Measurements from ENCODE around the gene E4F1. TPM values are rescaled to one million over a fixed set of nuclear protein-coding genes. Genes with fewer than 3 reads are reported as not detected.

E4F1 gene
- total and polyA plus RNA-seq, 8 donors: 8.7 to 48.4 (median 9.9) TPM

DNA sequence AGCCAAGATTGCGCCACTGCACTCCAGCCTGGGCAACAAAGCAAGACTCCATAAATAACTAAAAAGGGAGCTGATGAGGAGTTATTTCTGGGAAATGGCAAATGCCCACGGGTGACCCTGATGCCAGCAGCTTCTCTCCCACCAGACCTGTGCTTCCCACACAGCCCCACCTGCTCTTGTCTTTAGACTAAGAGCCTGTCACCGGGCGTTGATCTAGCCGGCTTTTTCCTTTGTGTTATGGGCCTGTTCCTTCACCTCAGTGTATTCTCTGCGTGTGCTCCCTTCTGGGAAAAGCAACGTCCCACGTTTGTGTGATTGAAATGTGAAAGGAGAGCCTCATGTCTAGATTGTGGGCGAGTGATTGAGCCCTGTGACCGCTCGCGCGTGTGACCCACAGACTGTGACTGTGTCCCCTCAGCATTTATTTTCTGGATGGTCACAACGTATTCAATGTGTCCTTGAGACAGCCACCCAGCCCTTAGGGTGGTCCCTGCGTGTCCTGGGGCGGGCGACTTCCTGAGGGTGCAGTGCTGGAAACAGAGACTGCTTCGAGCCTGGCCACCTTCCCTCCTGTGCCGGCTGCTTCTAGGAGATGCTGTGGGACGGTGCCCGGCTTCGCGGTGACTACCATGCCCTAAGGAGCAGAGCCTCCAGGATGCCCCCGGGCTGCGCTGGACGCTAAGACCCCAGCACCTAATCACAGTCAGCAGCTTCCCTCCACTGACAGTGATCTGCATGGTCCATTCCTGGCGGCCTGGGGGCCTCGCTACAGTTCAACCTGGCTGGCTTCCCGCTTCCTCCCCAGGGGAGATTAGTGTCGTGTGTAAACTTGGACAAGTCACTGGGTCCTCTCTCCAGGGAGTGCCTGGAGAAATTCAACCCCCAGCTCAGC, 52.3 kb downstream of the E4F1 start:
- ATAC-seq (no peak), FAIRE-seq (no peak), DNase-seq (peak in 1 of 6 donors; percentile 51)
- Histone ChIP-seq H3K27ac (no peak overlapping the region), H3K4me1 (no peaks in the 10 kb centered on the region), H3K4me3 (no peak overlapping the region), H3K9me3 (no peaks in the 10 kb centered on the region), H3K27me3 (no peaks in the 10 kb centered on the region), H3K36me3 (no peaks in the 10 kb centered on the region)
- 81 to 84% methylated on average over 30 of the region's 30 CpGs for WGBS, 2 donors
- TF ChIP-seq, protein P1, sequence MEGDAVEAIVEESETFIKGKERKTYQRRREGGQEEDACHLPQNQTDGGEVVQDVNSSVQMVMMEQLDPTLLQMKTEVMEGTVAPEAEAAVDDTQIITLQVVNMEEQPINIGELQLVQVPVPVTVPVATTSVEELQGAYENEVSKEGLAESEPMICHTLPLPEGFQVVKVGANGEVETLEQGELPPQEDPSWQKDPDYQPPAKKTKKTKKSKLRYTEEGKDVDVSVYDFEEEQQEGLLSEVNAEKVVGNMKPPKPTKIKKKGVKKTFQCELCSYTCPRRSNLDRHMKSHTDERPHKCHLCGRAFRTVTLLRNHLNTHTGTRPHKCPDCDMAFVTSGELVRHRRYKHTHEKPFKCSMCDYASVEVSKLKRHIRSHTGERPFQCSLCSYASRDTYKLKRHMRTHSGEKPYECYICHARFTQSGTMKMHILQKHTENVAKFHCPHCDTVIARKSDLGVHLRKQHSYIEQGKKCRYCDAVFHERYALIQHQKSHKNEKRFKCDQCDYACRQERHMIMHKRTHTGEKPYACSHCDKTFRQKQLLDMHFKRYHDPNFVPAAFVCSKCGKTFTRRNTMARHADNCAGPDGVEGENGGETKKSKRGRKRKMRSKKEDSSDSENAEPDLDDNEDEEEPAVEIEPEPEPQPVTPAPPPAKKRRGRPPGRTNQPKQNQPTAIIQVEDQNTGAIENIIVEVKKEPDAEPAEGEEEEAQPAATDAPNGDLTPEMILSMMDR (IDR thresholded peaks at IDR 0.05): no peak
- intact Hi-C loops (cut with DNase I): no loop called here

DNA sequence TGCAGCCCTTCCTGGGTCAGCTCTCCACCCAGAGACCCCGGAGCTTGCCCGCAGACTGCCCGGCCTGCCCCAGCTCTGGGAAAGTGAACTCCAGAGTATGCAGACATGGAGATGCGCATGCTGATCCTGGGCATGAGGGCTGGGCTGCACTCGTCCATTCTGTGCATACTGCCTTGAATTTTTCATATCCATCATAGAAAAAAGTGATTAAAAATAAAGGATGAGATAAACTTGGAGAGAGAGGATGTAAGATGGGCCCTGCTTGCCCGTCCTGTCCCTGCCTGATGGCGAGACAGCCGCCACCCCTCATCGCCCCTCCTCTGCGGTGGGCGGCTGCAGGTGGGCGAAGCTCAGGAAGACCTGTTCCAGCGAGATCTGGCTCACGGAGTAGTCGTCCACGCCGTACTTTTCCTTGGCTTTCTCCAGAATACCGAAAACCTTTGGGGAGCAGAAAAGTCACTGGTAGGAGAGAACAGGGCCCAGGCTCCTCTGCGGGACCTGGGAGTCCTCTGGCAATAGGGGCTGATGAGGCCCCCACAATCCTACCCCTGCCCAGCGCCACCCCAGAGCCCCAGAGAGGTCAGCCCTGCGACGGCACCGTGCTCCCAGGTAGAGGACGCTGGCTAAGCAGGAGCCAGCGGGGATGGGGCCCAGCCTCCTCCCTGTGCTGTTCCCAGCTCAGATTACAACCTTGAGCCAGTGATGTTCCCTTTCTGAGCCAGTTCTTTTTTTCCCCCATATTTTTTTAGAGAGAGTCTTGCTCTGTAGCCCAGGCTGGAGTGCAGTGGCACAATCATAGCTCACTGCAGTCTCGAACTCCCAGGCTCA, 53.2 kb downstream of the E4F1 start:
- 81 to 91% methylated on average over 25 to 26 of the region's 26 CpGs for WGBS, 2 donors
- intact Hi-C loops (cut with DNase I): no loop called here
- TF ChIP-seq, protein P1 (IDR thresholded peaks at IDR 0.05): no peak
- Histone ChIP-seq H3K9me3 (no peaks in the 10 kb centered on the region), H3K36me3 (no peaks in the 10 kb centered on the region), H3K4me1 (no peaks in the 10 kb centered on the region), H3K27me3 (no peaks in the 10 kb centered on the region), H3K27ac (no peak overlapping the region), H3K4me3 (no peak overlapping the region)
- FAIRE-seq: no peak
- ATAC-seq: no peak
- DNase-seq: peak in 1 of 6 donors; percentile 49

DNA sequence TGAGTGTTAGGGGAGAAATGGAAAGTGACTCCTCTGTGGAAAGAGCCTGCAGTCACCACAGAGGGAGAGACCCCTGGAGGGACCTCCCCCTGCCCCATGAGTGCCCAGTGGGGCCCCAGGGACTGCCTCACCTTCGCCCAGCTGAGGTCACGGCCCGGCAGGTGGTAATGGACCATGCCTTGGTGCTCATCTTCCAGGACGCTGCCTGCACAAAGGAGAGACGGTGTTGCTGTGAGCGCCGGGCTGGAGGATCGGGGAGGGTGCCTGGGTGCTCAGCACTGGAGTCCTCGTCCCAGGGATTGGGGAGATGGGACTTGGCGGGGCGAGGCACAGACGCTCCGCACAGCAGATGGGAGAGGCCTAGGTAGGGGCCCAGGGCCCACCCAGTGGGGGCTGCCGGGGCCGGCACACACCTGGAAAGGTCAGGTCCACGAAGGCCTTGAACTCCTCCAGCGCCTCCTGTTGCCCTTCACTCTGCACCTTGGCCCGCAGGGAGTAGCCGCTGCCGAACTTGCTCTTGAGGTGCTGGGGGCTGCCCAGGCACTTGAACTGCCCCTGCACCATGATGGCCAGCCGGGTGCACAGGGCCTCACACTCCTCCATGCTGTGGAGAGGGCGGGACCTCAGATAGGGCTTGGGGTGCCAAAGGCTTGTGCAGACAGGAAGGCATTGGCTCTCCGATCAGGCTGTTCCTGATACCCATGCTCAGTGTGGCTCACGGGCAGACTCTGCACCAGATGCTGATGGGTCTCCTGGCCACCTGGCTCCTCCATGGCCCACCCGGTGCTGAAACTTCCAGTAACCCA, 54.3 kb downstream of the E4F1 start:
- Histone ChIP-seq H3K4me3 (no peak overlapping the region), H3K4me1 (no peaks in the 10 kb centered on the region), H3K27me3 (no peaks in the 10 kb centered on the region), H3K9me3 (no peaks in the 10 kb centered on the region), H3K36me3 (no peaks in the 10 kb centered on the region), H3K27ac (no peak overlapping the region)
- TF ChIP-seq, protein P1 (IDR thresholded peaks at IDR 0.05): no peak
- intact Hi-C loops (cut with DNase I): no loop called here
- DNase-seq (peak in 1 of 6 donors; percentile 58), FAIRE-seq (no peak), ATAC-seq (no peak)
- 92 to 97% methylated on average over 25 of the region's 25 CpGs for WGBS, 2 donors

DNA sequence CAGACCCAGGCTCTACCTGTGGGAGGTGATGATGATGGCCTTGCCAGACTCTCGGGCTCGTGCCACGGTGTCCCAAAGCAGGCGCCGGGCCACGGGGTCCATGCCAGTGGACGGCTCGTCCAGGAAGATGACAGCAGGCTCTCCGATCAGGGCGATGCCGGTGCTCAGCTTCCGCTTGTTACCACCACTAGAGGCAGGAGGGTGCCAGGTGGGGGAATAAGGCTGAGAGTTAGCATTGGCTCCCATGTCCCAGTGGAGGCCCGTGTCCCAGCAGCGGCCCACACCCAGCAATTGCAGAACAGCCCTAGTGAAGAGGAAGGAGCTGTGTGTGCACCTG, 54.8 kb downstream of the E4F1 start:
- no peak for DNase-seq
- FAIRE-seq: no peak
- intact Hi-C loops (cut with DNase I): no loop called here

More for the DNA sequence above, 54.8 kb downstream of the E4F1 start:
- 87 to 91% methylated on average over 14 of the region's 14 CpGs for WGBS, 2 donors
- TF ChIP-seq, protein P1 (IDR thresholded peaks at IDR 0.05): no peak
- Histone ChIP-seq H3K4me3 (no peak overlapping the region), H3K4me1 (no peaks in the 10 kb centered on the region), H3K27ac (no peak overlapping the region), H3K36me3 (no peaks in the 10 kb centered on the region), H3K9me3 (no peaks in the 10 kb centered on the region), H3K27me3 (no peaks in the 10 kb centered on the region)
- no peak for ATAC-seq

Data from pancreas (tissue), 10 donors.